ENCODE data around the gene MEN1.

Gene MEN1

DNA sequence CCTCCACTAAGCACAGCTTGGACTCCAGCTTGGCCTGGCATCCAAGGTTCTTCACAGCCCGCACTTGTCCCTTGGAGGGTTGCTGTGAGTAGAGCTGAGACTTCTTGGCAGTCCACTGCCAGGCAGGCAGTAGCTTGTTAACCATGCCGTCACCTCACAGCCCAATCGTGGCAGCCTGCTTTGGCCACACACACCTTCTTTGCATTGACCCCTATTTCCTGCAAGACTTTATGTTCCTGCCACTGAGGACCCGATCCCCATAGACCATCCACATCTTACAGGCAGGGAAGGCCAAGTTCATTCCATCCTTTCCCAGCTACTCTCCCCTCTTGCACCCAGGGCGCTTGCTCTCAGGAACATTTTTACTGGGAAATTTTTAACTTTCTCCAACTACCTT lies 48.1 kb downstream of the MEN1 start:
- no peak for DNase-seq (ENCODE audit: low spot score)

DNA sequence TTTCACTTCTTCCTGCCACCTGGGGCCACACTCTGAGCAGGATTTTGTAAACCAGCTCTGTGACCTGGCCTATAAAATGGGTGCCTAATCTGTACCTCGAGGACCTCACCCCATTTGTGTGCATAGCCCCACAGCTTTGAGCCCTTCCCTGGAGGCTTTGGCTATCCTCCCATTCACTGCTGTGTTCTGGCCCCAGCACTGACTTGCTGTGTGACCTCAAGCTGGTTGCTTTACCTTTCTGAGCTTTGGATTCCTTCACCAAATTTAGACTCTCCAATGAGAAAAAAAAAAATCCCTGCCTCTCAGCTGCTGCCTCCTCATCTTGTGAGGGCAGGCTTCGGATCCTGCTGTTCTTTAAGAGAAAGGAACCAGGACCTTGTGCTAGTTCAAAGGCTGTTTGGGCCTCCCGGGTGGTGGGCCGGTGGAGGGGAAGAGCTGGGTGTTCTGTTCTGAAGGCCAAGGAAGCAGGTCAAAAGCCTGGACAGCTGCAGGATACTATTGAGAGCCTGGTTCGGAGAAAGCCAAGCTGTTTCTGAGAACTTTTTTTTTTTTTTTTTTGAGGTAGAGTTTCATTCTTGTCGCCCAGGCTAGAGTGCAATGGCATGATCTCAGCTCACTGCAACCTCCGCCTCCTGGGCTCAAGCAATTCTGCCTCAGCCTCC lies 49.5 kb downstream of the MEN1 start:
- no peak for DNase-seq (ENCODE audit: low spot score)

DNA sequence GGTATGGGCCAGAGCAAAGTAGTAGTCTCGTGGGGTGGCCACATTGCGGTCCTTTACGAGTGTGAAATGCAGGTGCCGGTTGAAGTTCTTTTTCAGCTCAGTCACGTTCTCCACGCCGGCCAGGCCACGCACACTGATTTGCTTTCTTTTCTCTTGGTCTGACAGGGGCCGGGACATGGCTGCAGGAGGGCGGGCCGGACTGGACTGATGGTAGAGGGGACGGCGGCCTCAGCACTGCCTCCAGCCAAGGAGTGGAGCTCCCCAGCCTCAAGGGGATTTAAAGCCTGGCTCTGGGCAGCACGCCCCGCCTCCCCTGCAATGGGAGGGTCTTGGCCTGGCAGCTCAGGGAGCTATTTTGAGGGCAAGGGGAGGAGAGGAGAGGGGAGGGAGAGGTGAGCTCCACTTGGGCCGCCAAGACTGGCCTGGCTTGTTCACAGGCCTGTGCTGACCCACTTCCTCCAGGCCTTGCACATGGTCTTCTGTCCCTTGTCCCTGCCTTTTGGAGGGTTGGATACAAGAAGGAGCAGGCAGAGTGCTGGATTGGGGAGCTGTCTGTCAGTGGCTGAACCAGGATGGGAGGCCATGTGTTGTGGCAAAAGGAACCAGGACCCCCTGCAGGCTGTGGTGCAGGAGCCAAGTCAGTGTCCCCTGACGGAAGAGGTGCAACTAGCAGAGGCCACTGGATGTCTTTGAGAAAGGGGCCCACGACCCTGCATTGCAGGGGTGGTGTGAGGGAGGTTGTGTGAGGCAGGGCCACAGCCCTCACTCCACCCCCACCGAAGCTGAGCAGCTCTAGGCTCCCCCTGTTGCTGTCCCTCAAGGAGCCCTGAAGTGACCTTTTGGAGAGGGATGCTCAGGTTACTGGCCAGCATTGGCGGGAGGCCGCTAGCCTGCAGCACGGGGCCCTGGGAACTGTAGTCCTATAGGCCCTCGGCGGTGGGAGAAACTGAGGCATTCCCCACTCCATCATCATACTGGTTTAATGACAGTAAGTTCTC lies 50.3 kb downstream of the MEN1 start, which contains the start of gene PYGM:
TSS of gene PYGM (minus strand) at position 253 of the 998 bp plus-strand sequence. CDS start at position 177, 76 bp downstream.
- DNase-seq (ENCODE audit: low spot score) = no peak

DNA sequence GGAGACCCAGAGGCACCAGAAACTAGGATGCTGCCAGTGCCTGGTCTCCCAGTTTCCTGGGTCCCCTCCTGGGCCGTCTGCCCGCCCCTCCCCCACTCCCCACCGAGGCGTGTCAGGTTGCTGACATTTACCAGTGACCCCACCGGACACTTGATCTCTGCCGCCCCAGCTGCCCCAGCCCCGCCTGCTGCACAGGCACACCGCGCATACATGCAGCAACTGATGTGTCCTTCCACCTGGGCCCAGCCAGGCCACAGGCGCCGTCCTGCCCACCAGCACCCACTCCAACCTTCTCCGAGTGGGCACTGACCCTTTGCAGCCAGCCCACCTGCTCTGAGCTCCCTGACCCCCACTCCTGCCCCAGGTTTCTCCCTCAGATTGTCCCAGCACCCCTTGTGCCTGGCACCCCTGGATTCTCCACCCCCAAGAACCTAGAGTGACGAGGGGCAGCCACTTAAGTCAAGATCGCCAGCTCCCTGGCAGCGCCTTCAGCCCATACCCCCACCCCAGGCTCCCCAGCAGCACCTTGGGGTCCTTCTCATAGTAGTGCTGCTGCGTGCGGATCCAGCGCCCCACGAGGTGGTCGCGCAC lies 51.1 kb downstream of the MEN1 start:
- DNase-seq (ENCODE audit: low spot score) = no peak

DNA sequence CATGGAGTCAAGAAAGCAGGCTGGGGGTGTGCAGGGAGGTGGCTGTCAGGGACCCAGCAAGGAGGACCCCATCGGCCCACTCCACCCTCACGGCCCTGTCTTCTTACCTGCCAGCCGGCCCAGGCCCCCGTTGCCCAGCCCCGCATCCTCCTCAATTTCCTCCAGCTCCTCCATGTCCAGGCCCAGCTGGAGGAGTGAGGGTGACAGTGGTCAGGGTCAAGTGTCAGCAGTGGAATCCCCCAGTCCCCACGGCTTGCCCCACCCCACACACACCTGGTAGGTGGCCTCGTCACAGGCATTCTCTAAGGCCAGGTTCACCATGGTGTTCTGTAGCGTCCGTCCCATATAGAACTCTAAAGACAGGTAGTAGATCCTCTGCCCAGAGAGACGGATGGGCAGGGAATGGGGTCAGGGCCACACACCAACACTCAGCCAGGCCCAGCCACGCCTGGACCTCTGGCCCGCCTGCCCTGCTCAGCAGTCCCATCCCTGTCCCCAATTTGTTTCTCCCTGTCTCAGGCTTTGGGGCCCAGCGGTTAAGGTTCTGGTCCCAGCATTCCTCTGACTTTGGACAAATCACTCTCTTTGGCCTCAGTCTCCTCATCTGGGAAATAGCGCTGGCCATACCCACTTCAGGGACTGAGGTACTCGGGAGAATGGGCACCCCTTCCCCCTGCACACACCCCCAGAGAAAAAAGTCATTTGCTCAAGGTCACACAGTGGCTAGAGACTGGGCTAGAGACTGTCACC lies 51.8 kb downstream of the MEN1 start:
- DNase-seq (ENCODE audit: low spot score) = no peak

DNA sequence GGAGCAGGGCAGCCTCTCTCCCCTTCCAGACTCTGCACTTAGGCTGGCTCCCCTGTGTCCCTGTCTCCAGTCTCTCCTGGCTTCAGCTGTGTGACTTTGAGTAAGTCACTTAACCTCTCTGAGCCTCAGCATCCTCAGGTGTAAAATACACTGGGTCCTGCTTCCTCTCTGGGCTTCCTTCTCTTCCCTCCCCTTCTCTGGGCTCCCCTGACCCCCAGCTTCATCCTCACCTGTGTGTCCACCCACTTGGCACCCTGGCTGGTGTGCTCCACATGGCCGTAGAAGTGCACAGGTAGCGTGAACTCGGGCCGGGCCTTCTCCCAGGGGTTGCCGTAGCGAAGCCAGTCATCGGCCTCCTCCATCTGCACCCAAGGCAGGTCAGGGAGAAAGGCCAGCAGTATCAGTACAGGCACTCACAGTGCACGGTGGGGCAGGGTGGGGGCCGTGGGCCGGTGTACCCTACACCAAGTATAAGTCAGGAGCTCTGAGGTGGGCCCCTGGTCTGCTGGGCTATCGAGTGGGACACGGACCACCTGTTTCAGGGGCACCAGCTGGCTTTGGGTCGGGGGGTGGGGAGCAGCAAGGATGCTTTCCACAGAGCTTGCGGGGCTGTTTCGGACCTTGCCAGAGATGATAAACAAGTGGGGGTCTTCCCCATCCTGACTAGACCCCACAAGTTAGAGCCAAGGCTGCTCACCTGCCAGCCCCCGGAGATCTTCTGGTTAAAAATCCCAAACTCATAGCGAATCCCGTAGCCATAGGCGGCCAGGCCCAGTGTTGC lies 52.6 kb downstream of the MEN1 start:
- no peak for DNase-seq (ENCODE audit: low spot score)

DNA sequence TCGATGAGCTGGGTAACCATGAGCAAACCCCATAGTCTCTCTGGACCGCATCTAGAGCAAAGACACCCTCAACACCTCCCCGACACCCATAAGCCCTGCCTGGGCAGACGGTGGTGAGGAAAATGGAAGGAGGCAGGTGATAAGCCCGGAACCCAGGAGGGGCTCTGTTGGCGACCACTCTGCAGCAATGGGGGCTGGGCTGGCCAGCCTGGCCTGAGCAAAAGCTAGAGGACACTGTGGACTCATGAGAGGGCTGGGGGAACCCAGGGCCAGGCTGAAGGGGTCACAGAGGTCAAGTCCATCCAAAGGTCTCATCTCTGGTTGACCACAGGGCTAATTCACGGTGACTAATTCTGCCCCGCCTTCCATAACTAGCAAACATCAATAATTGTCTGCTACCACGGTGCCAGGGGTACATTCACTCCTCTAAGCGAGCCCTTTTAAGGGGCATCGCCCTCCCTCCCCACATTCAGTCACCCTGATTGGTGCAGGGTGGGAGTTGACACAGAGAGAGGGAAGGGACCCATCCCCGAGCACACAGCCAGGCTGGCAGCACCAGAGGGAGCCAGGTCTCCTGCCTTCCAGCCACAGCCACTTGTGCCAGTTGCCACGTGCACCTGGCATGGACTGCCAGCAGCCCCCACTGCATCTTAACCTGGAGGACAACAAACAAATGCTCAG lies 54.5 kb downstream of the MEN1 start:
- DNase-seq (ENCODE audit: low spot score) = no peak

DNA sequence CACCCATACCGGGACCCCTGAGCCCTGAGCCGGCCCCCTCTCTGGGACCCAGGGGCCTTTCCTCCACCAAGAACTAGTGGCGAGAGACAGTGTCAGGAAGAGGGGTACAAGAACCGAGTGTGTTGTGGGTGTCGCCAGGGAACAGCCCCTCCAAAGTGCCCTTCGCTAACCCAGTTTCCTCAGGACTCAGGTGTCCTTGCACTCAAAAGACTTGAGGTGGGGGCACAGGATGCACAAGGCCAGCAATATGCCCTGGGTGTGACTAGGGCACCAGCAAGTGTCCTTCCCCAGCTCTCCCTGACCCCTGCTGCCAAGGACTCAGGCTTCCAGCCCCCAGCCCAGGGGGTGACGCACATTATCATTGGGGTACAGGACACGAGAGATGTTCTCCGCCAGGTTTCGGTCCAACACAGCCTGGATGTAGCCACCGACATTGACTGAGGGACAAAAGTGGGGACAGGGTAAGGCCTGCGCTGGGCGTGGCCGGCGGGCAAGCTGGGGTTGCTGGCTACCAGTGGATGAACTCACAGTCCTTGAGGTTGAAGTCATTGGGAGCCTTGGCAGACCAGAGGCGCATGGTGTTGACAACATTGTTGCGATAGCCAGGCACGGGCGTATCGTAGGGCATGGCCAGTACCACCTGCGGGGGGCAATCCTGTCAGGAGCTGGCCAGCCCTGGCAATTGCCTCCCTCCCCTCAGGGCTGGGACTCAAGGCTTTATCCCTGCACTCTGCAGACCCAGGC lies 55.3 kb downstream of the MEN1 start:
- DNase-seq (ENCODE audit: low spot score) = no peak

DNA sequence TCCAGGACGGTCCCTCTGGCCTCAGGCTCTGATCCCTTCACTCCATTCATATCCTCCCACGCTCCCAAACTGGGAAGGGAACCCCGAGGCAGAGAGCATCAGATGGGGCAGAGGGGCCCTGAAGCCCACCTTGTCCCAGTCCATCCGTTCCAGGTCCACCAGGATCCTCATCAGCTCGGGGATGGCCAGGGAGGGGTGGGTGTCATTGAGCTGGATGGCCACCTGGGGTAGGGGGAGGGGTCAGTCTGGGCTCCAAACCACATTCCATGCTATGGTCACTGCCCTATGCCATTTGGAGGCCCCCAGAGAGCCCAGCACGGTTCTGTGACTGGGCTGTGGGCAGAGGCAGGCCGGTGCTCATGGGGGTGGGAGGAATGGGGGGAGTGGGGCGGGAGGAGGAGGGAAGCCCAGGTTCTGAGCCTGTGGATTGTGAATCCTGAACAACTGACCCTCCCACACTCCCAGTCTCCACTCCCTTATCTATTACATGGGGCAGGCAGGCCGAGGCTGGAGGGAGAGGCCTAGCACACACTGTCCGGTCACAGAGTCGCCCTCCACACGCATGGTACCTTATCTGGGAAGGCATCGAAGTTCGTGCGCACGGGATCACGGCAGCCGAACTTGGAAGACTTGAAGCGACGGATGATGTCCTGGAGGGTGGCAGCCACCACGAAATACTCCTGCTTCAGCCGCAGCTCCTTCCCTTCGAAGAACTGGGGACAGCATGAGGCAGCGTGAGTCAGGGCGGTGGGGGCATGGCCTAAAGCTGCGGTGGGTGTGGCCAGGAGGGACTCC lies 56.0 kb downstream of the MEN1 start:
- DNase-seq (ENCODE audit: low spot score) = no peak

All from kidney capillary endothelial cell (primary cell).